ENCODE measurements around the gene RTP2. TPM values are rescaled to one million over a fixed set of nuclear protein-coding genes. Genes with fewer than 3 reads are reported as not detected.

RTP2 gene
- total and polyA plus RNA-seq, 2 experiments from 2014 or later, result not detected

- no peak for ATAC-seq
- H3K79me2 ChIP-seq (replicated peaks; ENCODE audit: insufficient read depth), result no peaks in the 10 kb centered on the region
- DNase-seq (ENCODE audit: low spot score), result no peak
- H3K36me3 Mint-ChIP-seq (ENCODE audit: low read depth), result peaks cover 4% of the 10 kb centered on the region; the same call in 1 of the 3 replicates
- no peaks in the 10 kb centered on the region; the same call in 1 of the 2 replicates for H3F3A ChIP-seq (replicated peaks; ENCODE audit: low read depth)
- peaks cover 21% of the 10 kb centered on the region for H3K4me1 ChIP-seq (ENCODE audit: insufficient read depth)
- peaks cover 28% of the 10 kb centered on the region for H3K4me1 Mint-ChIP-seq
- H3K27me3 ChIP-seq (ENCODE audit: insufficient read depth), result peaks cover 33% of the 10 kb centered on the region
- H3K4me3 ChIP-seq, result no peak overlapping the region; the same call in 1 of the 2 replicates
- H3K4me3 Mint-ChIP-seq, result peak overlapping the region; percentile 81; the same call in 2 of the 3 replicates
- no peaks in the 10 kb centered on the region for H3K9me3 Mint-ChIP-seq
- H2AFZ ChIP-seq, result no peak overlapping the region
- H3K27ac Mint-ChIP-seq, result no peak overlapping the region
- TF ChIP-seq CREB1 (CRISPR knock-in tag; IDR thresholded peaks at IDR 0.05; ENCODE audit: low read depth) (no peak), CTCF (conservative IDR thresholded peaks at IDR 0.05; ENCODE audit: low read depth in 2 of 2) (no peak), EZH2phosphoT487 (IDR thresholded peaks at IDR 0.05; ENCODE audit: unreplicated experiment) (no peak), ZNF331 (CRISPR knock-in tag; IDR thresholded peaks at IDR 0.05; ENCODE audit: low read depth) (no peak), EZH2 (IDR thresholded peaks at IDR 0.05; ENCODE audit: low read depth, unreplicated experiment) (no peak), POLR2AphosphoS5 (IDR thresholded peaks at IDR 0.05; ENCODE audit: low read depth) (no peak), ZNF114 (CRISPR knock-in tag; IDR thresholded peaks at IDR 0.05) (no peak), STAT1 (IDR thresholded peaks at IDR 0.05; ENCODE audit: unreplicated experiment) (no peak), NANOG (IDR thresholded peaks at IDR 0.05; ENCODE audit: borderline replicate concordance) (no peak), ETS1 (IDR thresholded peaks at IDR 0.05) (no peak), JUNB (IDR thresholded peaks at IDR 0.05; ENCODE audit: unreplicated experiment) (no peak)
- TF ChIP-seq, protein P1, sequence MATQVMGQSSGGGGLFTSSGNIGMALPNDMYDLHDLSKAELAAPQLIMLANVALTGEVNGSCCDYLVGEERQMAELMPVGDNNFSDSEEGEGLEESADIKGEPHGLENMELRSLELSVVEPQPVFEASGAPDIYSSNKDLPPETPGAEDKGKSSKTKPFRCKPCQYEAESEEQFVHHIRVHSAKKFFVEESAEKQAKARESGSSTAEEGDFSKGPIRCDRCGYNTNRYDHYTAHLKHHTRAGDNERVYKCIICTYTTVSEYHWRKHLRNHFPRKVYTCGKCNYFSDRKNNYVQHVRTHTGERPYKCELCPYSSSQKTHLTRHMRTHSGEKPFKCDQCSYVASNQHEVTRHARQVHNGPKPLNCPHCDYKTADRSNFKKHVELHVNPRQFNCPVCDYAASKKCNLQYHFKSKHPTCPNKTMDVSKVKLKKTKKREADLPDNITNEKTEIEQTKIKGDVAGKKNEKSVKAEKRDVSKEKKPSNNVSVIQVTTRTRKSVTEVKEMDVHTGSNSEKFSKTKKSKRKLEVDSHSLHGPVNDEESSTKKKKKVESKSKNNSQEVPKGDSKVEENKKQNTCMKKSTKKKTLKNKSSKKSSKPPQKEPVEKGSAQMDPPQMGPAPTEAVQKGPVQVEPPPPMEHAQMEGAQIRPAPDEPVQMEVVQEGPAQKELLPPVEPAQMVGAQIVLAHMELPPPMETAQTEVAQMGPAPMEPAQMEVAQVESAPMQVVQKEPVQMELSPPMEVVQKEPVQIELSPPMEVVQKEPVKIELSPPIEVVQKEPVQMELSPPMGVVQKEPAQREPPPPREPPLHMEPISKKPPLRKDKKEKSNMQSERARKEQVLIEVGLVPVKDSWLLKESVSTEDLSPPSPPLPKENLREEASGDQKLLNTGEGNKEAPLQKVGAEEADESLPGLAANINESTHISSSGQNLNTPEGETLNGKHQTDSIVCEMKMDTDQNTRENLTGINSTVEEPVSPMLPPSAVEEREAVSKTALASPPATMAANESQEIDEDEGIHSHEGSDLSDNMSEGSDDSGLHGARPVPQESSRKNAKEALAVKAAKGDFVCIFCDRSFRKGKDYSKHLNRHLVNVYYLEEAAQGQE (IDR thresholded peaks at IDR 0.05; ENCODE audit: unreplicated experiment), result no peak
- TF ChIP-seq, protein P2, sequence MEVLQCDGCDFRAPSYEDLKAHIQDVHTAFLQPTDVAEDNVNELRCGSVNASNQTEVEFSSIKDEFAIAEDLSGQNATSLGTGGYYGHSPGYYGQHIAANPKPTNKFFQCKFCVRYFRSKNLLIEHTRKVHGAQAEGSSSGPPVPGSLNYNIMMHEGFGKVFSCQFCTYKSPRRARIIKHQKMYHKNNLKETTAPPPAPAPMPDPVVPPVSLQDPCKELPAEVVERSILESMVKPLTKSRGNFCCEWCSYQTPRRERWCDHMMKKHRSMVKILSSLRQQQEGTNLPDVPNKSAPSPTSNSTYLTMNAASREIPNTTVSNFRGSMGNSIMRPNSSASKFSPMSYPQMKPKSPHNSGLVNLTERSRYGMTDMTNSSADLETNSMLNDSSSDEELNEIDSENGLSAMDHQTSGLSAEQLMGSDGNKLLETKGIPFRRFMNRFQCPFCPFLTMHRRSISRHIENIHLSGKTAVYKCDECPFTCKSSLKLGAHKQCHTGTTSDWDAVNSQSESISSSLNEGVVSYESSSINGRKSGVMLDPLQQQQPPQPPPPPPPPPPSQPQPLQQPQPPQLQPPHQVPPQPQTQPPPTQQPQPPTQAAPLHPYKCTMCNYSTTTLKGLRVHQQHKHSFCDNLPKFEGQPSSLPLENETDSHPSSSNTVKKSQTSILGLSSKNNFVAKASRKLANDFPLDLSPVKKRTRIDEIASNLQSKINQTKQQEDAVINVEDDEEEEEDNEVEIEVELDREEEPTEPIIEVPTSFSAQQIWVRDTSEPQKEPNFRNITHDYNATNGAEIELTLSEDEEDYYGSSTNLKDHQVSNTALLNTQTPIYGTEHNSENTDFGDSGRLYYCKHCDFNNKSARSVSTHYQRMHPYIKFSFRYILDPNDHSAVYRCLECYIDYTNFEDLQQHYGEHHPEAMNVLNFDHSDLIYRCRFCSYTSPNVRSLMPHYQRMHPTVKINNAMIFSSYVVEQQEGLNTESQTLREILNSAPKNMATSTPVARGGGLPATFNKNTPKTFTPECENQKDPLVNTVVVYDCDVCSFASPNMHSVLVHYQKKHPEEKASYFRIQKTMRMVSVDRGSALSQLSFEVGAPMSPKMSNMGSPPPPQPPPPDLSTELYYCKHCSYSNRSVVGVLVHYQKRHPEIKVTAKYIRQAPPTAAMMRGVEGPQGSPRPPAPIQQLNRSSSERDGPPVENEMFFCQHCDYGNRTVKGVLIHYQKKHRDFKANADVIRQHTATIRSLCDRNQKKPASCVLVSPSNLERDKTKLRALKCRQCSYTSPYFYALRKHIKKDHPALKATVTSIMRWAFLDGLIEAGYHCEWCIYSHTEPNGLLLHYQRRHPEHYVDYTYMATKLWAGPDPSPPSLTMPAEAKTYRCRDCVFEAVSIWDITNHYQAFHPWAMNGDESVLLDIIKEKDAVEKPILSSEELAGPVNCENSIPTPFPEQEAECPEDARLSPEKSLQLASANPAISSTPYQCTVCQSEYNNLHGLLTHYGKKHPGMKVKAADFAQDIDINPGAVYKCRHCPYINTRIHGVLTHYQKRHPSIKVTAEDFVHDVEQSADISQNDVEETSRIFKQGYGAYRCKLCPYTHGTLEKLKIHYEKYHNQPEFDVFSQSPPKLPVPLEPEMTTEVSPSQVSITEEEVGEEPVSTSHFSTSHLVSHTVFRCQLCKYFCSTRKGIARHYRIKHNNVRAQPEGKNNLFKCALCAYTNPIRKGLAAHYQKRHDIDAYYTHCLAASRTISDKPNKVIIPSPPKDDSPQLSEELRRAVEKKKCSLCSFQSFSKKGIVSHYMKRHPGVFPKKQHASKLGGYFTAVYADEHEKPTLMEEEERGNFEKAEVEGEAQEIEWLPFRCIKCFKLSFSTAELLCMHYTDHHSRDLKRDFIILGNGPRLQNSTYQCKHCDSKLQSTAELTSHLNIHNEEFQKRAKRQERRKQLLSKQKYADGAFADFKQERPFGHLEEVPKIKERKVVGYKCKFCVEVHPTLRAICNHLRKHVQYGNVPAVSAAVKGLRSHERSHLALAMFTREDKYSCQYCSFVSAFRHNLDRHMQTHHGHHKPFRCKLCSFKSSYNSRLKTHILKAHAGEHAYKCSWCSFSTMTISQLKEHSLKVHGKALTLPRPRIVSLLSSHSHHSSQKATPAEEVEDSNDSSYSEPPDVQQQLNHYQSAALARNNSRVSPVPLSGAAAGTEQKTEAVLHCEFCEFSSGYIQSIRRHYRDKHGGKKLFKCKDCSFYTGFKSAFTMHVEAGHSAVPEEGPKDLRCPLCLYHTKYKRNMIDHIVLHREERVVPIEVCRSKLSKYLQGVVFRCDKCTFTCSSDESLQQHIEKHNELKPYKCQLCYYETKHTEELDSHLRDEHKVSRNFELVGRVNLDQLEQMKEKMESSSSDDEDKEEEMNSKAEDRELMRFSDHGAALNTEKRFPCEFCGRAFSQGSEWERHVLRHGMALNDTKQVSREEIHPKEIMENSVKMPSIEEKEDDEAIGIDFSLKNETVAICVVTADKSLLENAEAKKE (CRISPR knock-in tag; IDR thresholded peaks at IDR 0.05), result no peak
- H3K36me3 ChIP-seq (ENCODE audit: insufficient read depth), result no peaks in the 10 kb centered on the region
- no peak overlapping the region for H3K27ac ChIP-seq (ENCODE audit: low read depth)
- H3K4me2 ChIP-seq, result peak overlapping the region; percentile 87
- H3K27me3 Mint-ChIP-seq (ENCODE audit: insufficient read depth, low read depth, poor library complexity), result peaks cover 24% of the 10 kb centered on the region
- H3K9me2 ChIP-seq (ENCODE audit: insufficient read depth), result no peaks in the 10 kb centered on the region
- H4K20me1 ChIP-seq (replicated peaks; ENCODE audit: insufficient read depth), result no peaks in the 10 kb centered on the region
These were observed 33.5 kb upstream of the RTP2 start for GRCh38 chr3:187735837-187736236.

Measured in GM23338 (cell line).